Neural progenitor cell (in vitro differentiated cells): ENCODE measurements around the gene PDLIM1. TPM values are rescaled to one million over a fixed set of nuclear protein-coding genes. Genes with fewer than 3 reads are reported as not detected.

Source experiments
- DNase-seq: peaks from one replicate; pipeline ENCODE4 v3.0.0-alpha.2; 2016; ENCODE audit warnings: low spot score
- H2AFZ ChIP-seq: fragments of 200-600 bp; sonication (generic); replicated peaks from 2 replicates; pipeline ENCODE4 v1.6.1; 2016; ENCODE audit warnings: antibody characterized with exemption
- H3F3A ChIP-seq: fragments of 200-600 bp; sonication (generic); 2 replicates; pipeline ENCODE4 v1.6.1; 2016; ENCODE audit warnings: antibody characterized with exemption, low read depth
- H3K27ac ChIP-seq: fragments of 200-600 bp; sonication (generic); 2 replicates; pipeline ENCODE4 v1.5.1; 2016; ENCODE audit warnings: mild to moderate bottlenecking
- H3K27me3 ChIP-seq: fragments of 200-600 bp; sonication (generic); 2 replicates; pipeline ENCODE4 v1.6.1; 2016; ENCODE audit warnings: mild to moderate bottlenecking, moderate library complexity
- H3K36me3 ChIP-seq: fragments of 200-600 bp; sonication (generic); 2 replicates; pipeline ENCODE4 v1.5.1; 2016
- H3K4me1 ChIP-seq: fragments of 200-600 bp; sonication (generic); 2 replicates; pipeline ENCODE4 v1.6.1; 2016; ENCODE audit warnings: mixed run types
- H3K4me2 ChIP-seq: fragments of 200-600 bp; sonication (generic); 2 replicates; pipeline ENCODE4 v1.6.1; 2016
- H3K4me3 ChIP-seq: fragments of 200-600 bp; sonication (generic); 2 replicates; pipeline ENCODE4 v1.5.1; 2016
- H3K79me2 ChIP-seq: fragments of 200-600 bp; sonication (generic); 2 replicates; pipeline ENCODE4 v1.6.1; 2016; ENCODE audit warnings: low read depth
- H3K9ac ChIP-seq: fragments of 200-600 bp; sonication (generic); 2 replicates; pipeline ENCODE4 v1.6.1; 2016
- H3K9me3 ChIP-seq: fragments of 200-600 bp; sonication (generic); 2 replicates; pipeline ENCODE4 v1.5.1; 2016; ENCODE audit warnings: low read depth
- H4K20me1 ChIP-seq: fragments of 200-600 bp; sonication (generic); 2 replicates; pipeline ENCODE4 v1.6.1; 2016; ENCODE audit warnings: low read depth
- H3K27ac Mint-ChIP-seq: 3 replicates; pipeline ENCODE4 v1.8.0; 2021; ENCODE audit warnings: mixed read lengths
- H3K27me3 Mint-ChIP-seq: 2 replicates; pipeline ENCODE4 v1.8.0; 2022; ENCODE audit warnings: low read depth, mild to moderate bottlenecking, inconsistent platforms, moderate library complexity, mixed read lengths; ENCODE audit not compliant: insufficient read depth
- H3K36me3 Mint-ChIP-seq: 3 replicates; pipeline ENCODE4 v1.8.0; 2021; ENCODE audit warnings: mixed read lengths
- H3K4me1 Mint-ChIP-seq: 3 replicates; pipeline ENCODE4 v1.8.0; 2021; ENCODE audit warnings: mixed read lengths
- H3K4me3 Mint-ChIP-seq: 3 replicates; pipeline ENCODE4 v1.8.0; 2021; ENCODE audit warnings: mild to moderate bottlenecking, moderate library complexity, mixed read lengths
- H3K9me3 Mint-ChIP-seq: 3 replicates; pipeline ENCODE4 v1.8.0; 2020; ENCODE audit warnings: mixed read lengths
- CTCF ChIP-seq: fragments of 200-600 bp; sonication (generic); IDR thresholded peaks from 2 replicates; pipeline ENCODE4 v1.5.1; 2017; ENCODE audit warnings: antibody characterized with exemption, mild to moderate bottlenecking
- EZH2 ChIP-seq: fragments of 200-600 bp; sonication (generic); IDR thresholded peaks from 2 replicates; pipeline ENCODE4 v1.6.1; 2017; ENCODE audit warnings: antibody characterized with exemption, mild to moderate bottlenecking, moderate library complexity
- EZH2phosphoT487 ChIP-seq: fragments of 200-600 bp; sonication (generic); IDR thresholded peaks from 2 replicates; pipeline ENCODE4 v1.6.1; 2017; ENCODE audit warnings: antibody characterized with exemption
- total RNA-seq: library from RNA; depleted of rRNA; stranded (reverse); fragments of >200 nt; gene quantifications from 2 replicates; pipeline ENCODE4 v1.2.3, GENCODE V29; 2015; ENCODE audit warnings: low replicate concordance

Gene PDLIM1
- total RNA-seq, 1 donor from 2014 or later, result 4.6 TPM

- Mint-ChIP-seq H3K36me3 (no peaks in the 10 kb centered on the region), H3K4me1 (peaks cover 3% of the 10 kb centered on the region), H3K9me3 (no peaks in the 10 kb centered on the region), H3K27ac (no peak overlapping the region), H3K4me3 (no peak overlapping the region), H3K27me3 (peaks cover 6% of the 10 kb centered on the region)
- no peak for DNase-seq
- H3K4me1 ChIP-seq, result peaks cover 20% of the 10 kb centered on the region
- no peak overlapping the region for H3K27ac ChIP-seq
- H3K9me3 ChIP-seq, result no peaks in the 10 kb centered on the region
- no peak overlapping the region for H3K4me3 ChIP-seq
- peaks cover 30% of the 10 kb centered on the region for H3F3A ChIP-seq
- no peak overlapping the region for H3K9ac ChIP-seq
- TF ChIP-seq EZH2phosphoT487 (no peak), EZH2 (no peak), CTCF (no peak)
- peaks cover 11% of the 10 kb centered on the region for H4K20me1 ChIP-seq
- H2AFZ ChIP-seq, result no peak overlapping the region
- no peaks in the 10 kb centered on the region for H3K79me2 ChIP-seq
- peaks cover 39% of the 10 kb centered on the region for H3K27me3 ChIP-seq
- H3K4me2 ChIP-seq, result peak overlapping the region; percentile 36
- H3K36me3 ChIP-seq, result no peaks in the 10 kb centered on the region
These were observed 14.2 kb upstream of the PDLIM1 start for GRCh38 chr10:95304976-95305375.

GRCh38 chr10:95304463-95304862 is 13.7 kb upstream of the PDLIM1 start:
- DNase-seq, result peak; percentile 66
- no peaks in the 10 kb centered on the region for H3K36me3 Mint-ChIP-seq

GRCh38 chr10:95303950-95304349 is 13.1 kb upstream of the PDLIM1 start:
- Histone ChIP-seq H2AFZ (no peak overlapping the region), H3F3A (peaks cover 23% of the 10 kb centered on the region), H4K20me1 (peaks cover 11% of the 10 kb centered on the region), H3K79me2 (no peaks in the 10 kb centered on the region), H3K27me3 (peaks cover 39% of the 10 kb centered on the region), H3K27ac (no peak overlapping the region), H3K36me3 (no peaks in the 10 kb centered on the region), H3K4me3 (no peak overlapping the region), H3K4me2 (peak overlapping the region; percentile 50), H3K4me1 (peaks cover 18% of the 10 kb centered on the region), H3K9me3 (no peaks in the 10 kb centered on the region), H3K9ac (no peak overlapping the region)
- Mint-ChIP-seq H3K9me3 (no peaks in the 10 kb centered on the region), H3K4me1 (peaks cover 3% of the 10 kb centered on the region), H3K4me3 (no peak overlapping the region), H3K36me3 (no peaks in the 10 kb centered on the region), H3K27ac (no peak overlapping the region), H3K27me3 (peaks cover 6% of the 10 kb centered on the region)
- DNase-seq, result no peak
- TF ChIP-seq CTCF, result no peak
- TF ChIP-seq EZH2, result no peak
- TF ChIP-seq EZH2phosphoT487, result no peak

More at GRCh38 chr10:95304463-95304862, 13.7 kb upstream of the PDLIM1 start:
- Histone ChIP-seq H3K36me3 (no peaks in the 10 kb centered on the region), H3K4me3 (no peak overlapping the region), H2AFZ (no peak overlapping the region), H3K9me3 (no peaks in the 10 kb centered on the region), H3K27me3 (peaks cover 39% of the 10 kb centered on the region), H3K9ac (no peak overlapping the region), H3K4me1 (peaks cover 20% of the 10 kb centered on the region), H3F3A (peaks cover 28% of the 10 kb centered on the region), H3K79me2 (no peaks in the 10 kb centered on the region), H4K20me1 (peaks cover 11% of the 10 kb centered on the region), H3K27ac (no peak overlapping the region), H3K4me2 (peak overlapping the region; percentile 50)
- Mint-ChIP-seq H3K4me3 (no peak overlapping the region), H3K27me3 (peaks cover 6% of the 10 kb centered on the region), H3K4me1 (peaks cover 3% of the 10 kb centered on the region), H3K27ac (no peak overlapping the region), H3K9me3 (no peaks in the 10 kb centered on the region)
- TF ChIP-seq EZH2phosphoT487 (no peak), EZH2 (no peak), CTCF (no peak)
